ENCODE data around the gene UBE3B.

The UBE3B gene

GRCh38 chr12:109555431-109556315 is 78.2 kb downstream of the UBE3B start:
- Mint-ChIP-seq H3K27ac (no peak overlapping the region), H3K27me3 (peaks cover 2% of the 10 kb centered on the region), H3K4me3 (no peak overlapping the region), H3K9me3 (no peaks in the 10 kb centered on the region), H3K36me3 (peaks cover 5% of the 10 kb centered on the region), H3K4me1 (peaks cover 3% of the 10 kb centered on the region)
- DNase-seq (ENCODE audit: low spot score in 2 of 2), result no peak
- ATAC-seq (ENCODE audit: low read depth), result no peak

- ATAC-seq (ENCODE audit: low read depth) (no peak), DNase-seq (ENCODE audit: low spot score in 2 of 2) (no peak)
- Mint-ChIP-seq H3K27me3 (no peaks in the 10 kb centered on the region), H3K4me1 (peaks cover 3% of the 10 kb centered on the region), H3K36me3 (peaks cover 16% of the 10 kb centered on the region), H3K4me3 (no peak overlapping the region), H3K27ac (no peak overlapping the region), H3K9me3 (no peaks in the 10 kb centered on the region)
Observed at GRCh38 chr12:109557200-109557599, 79.8 kb downstream of the UBE3B start.

GRCh38 chr12:109557805-109558204 is 80.4 kb downstream of the UBE3B start:
- DNase-seq (ENCODE audit: low spot score in 2 of 2) (no peak), ATAC-seq (ENCODE audit: low read depth) (no peak)
- Mint-ChIP-seq H3K4me1 (no peaks in the 10 kb centered on the region), H3K27me3 (no peaks in the 10 kb centered on the region), H3K4me3 (no peak overlapping the region), H3K27ac (no peak overlapping the region), H3K36me3 (peaks cover 21% of the 10 kb centered on the region), H3K9me3 (no peaks in the 10 kb centered on the region)

- no peaks in the 10 kb centered on the region for H3K9me3 Mint-ChIP-seq
- no peak overlapping the region for H3K27ac Mint-ChIP-seq
- ATAC-seq (ENCODE audit: low read depth), result no peak
- H3K4me1 Mint-ChIP-seq, result no peaks in the 10 kb centered on the region
- H3K4me3 Mint-ChIP-seq, result no peak overlapping the region
- H3K36me3 Mint-ChIP-seq, result peaks cover 25% of the 10 kb centered on the region
- no peak for DNase-seq (ENCODE audit: low spot score in 2 of 2)
- no peaks in the 10 kb centered on the region for H3K27me3 Mint-ChIP-seq
Observed at GRCh38 chr12:109558374-109559199, 81.2 kb downstream of the UBE3B start.

GRCh38 chr12:109559200-109559505 is 81.7 kb downstream of the UBE3B start:
- Mint-ChIP-seq H3K9me3 (no peaks in the 10 kb centered on the region), H3K27me3 (no peaks in the 10 kb centered on the region), H3K36me3 (peaks cover 25% of the 10 kb centered on the region), H3K27ac (no peak overlapping the region), H3K4me1 (no peaks in the 10 kb centered on the region), H3K4me3 (no peak overlapping the region)
- DNase-seq (ENCODE audit: low spot score in 2 of 2) (no peak), ATAC-seq (ENCODE audit: low read depth) (no peak)

- ATAC-seq (ENCODE audit: low read depth), result no peak
- Mint-ChIP-seq H3K4me3 (no peak overlapping the region), H3K36me3 (peaks cover 25% of the 10 kb centered on the region)
Observed at GRCh38 chr12:109559601-109560000, 82.2 kb downstream of the UBE3B start.

GRCh38 chr12:109560867-109561710 is 83.7 kb downstream of the UBE3B start:
- H3K4me3 Mint-ChIP-seq, result no peak overlapping the region
- H3K9me3 Mint-ChIP-seq, result no peaks in the 10 kb centered on the region
- no peak for DNase-seq (ENCODE audit: low spot score in 2 of 2)
- peaks cover 25% of the 10 kb centered on the region for H3K36me3 Mint-ChIP-seq
- no peaks in the 10 kb centered on the region for H3K27me3 Mint-ChIP-seq
- H3K4me1 Mint-ChIP-seq, result no peaks in the 10 kb centered on the region
- H3K27ac Mint-ChIP-seq, result no peak overlapping the region
- ATAC-seq (ENCODE audit: low read depth), result no peak

More at GRCh38 chr12:109559601-109560000, 82.2 kb downstream of the UBE3B start:
- DNase-seq (ENCODE audit: low spot score in 2 of 2), result no peak
- no peak overlapping the region for H3K27ac Mint-ChIP-seq
- no peaks in the 10 kb centered on the region for H3K4me1 Mint-ChIP-seq
- H3K9me3 Mint-ChIP-seq, result no peaks in the 10 kb centered on the region
- H3K27me3 Mint-ChIP-seq, result no peaks in the 10 kb centered on the region

GRCh38 chr12:109561711-109562030 is 84.2 kb downstream of the UBE3B start:
- peaks cover 22% of the 10 kb centered on the region for H3K36me3 Mint-ChIP-seq
- no peaks in the 10 kb centered on the region for H3K27me3 Mint-ChIP-seq
- H3K4me1 Mint-ChIP-seq, result no peaks in the 10 kb centered on the region
- H3K4me3 Mint-ChIP-seq, result no peak overlapping the region
- H3K9me3 Mint-ChIP-seq, result no peaks in the 10 kb centered on the region
- DNase-seq (ENCODE audit: low spot score in 2 of 2), result no peak
- no peak overlapping the region for H3K27ac Mint-ChIP-seq
- no peak for ATAC-seq (ENCODE audit: low read depth)

- no peaks in the 10 kb centered on the region for H3K9me3 Mint-ChIP-seq
- H3K36me3 Mint-ChIP-seq, result peaks cover 25% of the 10 kb centered on the region
- H3K27ac Mint-ChIP-seq, result no peak overlapping the region
- no peak for DNase-seq (ENCODE audit: low spot score in 2 of 2)
- no peak overlapping the region for H3K4me3 Mint-ChIP-seq
- no peaks in the 10 kb centered on the region for H3K4me1 Mint-ChIP-seq
- ATAC-seq (ENCODE audit: low read depth), result no peak
- H3K27me3 Mint-ChIP-seq, result no peaks in the 10 kb centered on the region
Observed at GRCh38 chr12:109562871-109563270, 85.4 kb downstream of the UBE3B start.

GRCh38 chr12:109563291-109564284 is 86.2 kb downstream of the UBE3B start:
- H3K4me3 Mint-ChIP-seq, result no peak overlapping the region
- DNase-seq (ENCODE audit: low spot score in 2 of 2) (no peak), ATAC-seq (ENCODE audit: low read depth) (no peak)
- H3K27me3 Mint-ChIP-seq, result no peaks in the 10 kb centered on the region
- no peaks in the 10 kb centered on the region for H3K4me1 Mint-ChIP-seq
- H3K27ac Mint-ChIP-seq, result no peak overlapping the region
- peaks cover 25% of the 10 kb centered on the region for H3K36me3 Mint-ChIP-seq
- no peaks in the 10 kb centered on the region for H3K9me3 Mint-ChIP-seq

- no peak overlapping the region for H3K27ac Mint-ChIP-seq
- H3K9me3 Mint-ChIP-seq, result no peaks in the 10 kb centered on the region
- no peak overlapping the region for H3K4me3 Mint-ChIP-seq
- ATAC-seq (ENCODE audit: low read depth) (no peak), DNase-seq (ENCODE audit: low spot score in 2 of 2) (no peak)
- H3K27me3 Mint-ChIP-seq, result no peaks in the 10 kb centered on the region
- peaks cover 22% of the 10 kb centered on the region for H3K36me3 Mint-ChIP-seq
- H3K4me1 Mint-ChIP-seq, result no peaks in the 10 kb centered on the region
Observed at GRCh38 chr12:109566424-109566823, 89.0 kb downstream of the UBE3B start.

- Mint-ChIP-seq H3K27ac (no peak overlapping the region), H3K9me3 (no peaks in the 10 kb centered on the region), H3K4me3 (no peak overlapping the region), H3K4me1 (no peaks in the 10 kb centered on the region), H3K27me3 (no peaks in the 10 kb centered on the region), H3K36me3 (peaks cover 13% of the 10 kb centered on the region)
- no peak for ATAC-seq (ENCODE audit: low read depth)
- DNase-seq (ENCODE audit: low spot score in 2 of 2), result no peak
Observed at GRCh38 chr12:109567296-109567695, 89.9 kb downstream of the UBE3B start.

- Mint-ChIP-seq H3K27ac (no peak overlapping the region), H3K9me3 (no peaks in the 10 kb centered on the region), H3K27me3 (no peaks in the 10 kb centered on the region), H3K4me3 (no peak overlapping the region), H3K36me3 (peaks cover 9% of the 10 kb centered on the region), H3K4me1 (peaks cover 5% of the 10 kb centered on the region)
- DNase-seq (ENCODE audit: low spot score in 2 of 2), result no peak
- no peak for ATAC-seq (ENCODE audit: low read depth)
Observed at GRCh38 chr12:109567967-109568366, 90.5 kb downstream of the UBE3B start.
